H1 (cell line): Measurements from ENCODE around the gene NUP188.

Experiments
- ASH2L ChIP-seq: fragments of 200-600, 300-600 bp; sonication (generic); IDR thresholded peaks from one replicate; pipeline ENCODE4 v1.7.1; 2017; ENCODE audit warnings: low read length
- EP300 ChIP-seq, 2 experiments: IDR thresholded peaks; 1 replicate in 1 of 2; 2 replicates in 1 of 2; pipeline ENCODE4 v1.6.1; 2011 to 2012; ENCODE audit warnings: low read depth in 2 of 2, low read length in 2 of 2, mild to moderate bottlenecking in 2 of 2, borderline replicate concordance in 1 of 2, inconsistent platforms in 1 of 2, moderate library complexity in 1 of 2
- EZH2 ChIP-seq: fragments of 200-600 bp; sonication (generic); IDR thresholded peaks from 2 replicates; pipeline ENCODE4 v1.7.1; 2012; ENCODE audit warnings: low read depth, mild to moderate bottlenecking, moderate library complexity, low read length, inconsistent platforms; ENCODE audit not compliant: severe bottlenecking
- GABPA ChIP-seq: IDR thresholded peaks from 2 replicates; pipeline ENCODE4 v1.6.1; 2011; ENCODE audit warnings: mild to moderate bottlenecking, low read length, moderate library complexity, borderline replicate concordance; ENCODE audit not compliant: insufficient read depth
- JUND ChIP-seq: IDR thresholded peaks from 2 replicates; pipeline ENCODE4 v1.6.1; 2011; ENCODE audit warnings: mild to moderate bottlenecking, improper control_type of control experiment, low read length
- PHF8 ChIP-seq: fragments of 200-600 bp; sonication (generic); conservative IDR thresholded peaks from 2 replicates; pipeline ENCODE4 v1.7.1; 2012; ENCODE audit warnings: low read depth, mild to moderate bottlenecking, inconsistent platforms, low read length, moderate library complexity
- RXRA ChIP-seq: IDR thresholded peaks from 2 replicates; pipeline ENCODE4 v1.6.1; 2011; ENCODE audit warnings: low read depth, mild to moderate bottlenecking, low read length, moderate library complexity; ENCODE audit not compliant: insufficient read depth
- SUZ12 ChIP-seq: fragments of 200-600 bp; sonication (generic); IDR thresholded peaks from 2 replicates; pipeline ENCODE4 v1.6.1; 2012; ENCODE audit warnings: mild to moderate bottlenecking, inconsistent platforms, low read length, moderate library complexity, mixed read lengths
- TF ChIP-seq, protein P1 (sequence below), 3 experiments: IDR thresholded peaks; 1 replicate in 2 of 3; 2 replicates in 1 of 3; pipeline versions ENCODE4 v1.5.1 to v1.6.1; 2011; ENCODE audit warnings: low read length in 3 of 3, mild to moderate bottlenecking in 3 of 3, inconsistent platforms in 2 of 3, low read depth in 1 of 3, moderate library complexity in 1 of 3; ENCODE audit not compliant: insufficient read depth in 1 of 3; ENCODE audit errors: control extremely low read depth in 1 of 3

DNA sequence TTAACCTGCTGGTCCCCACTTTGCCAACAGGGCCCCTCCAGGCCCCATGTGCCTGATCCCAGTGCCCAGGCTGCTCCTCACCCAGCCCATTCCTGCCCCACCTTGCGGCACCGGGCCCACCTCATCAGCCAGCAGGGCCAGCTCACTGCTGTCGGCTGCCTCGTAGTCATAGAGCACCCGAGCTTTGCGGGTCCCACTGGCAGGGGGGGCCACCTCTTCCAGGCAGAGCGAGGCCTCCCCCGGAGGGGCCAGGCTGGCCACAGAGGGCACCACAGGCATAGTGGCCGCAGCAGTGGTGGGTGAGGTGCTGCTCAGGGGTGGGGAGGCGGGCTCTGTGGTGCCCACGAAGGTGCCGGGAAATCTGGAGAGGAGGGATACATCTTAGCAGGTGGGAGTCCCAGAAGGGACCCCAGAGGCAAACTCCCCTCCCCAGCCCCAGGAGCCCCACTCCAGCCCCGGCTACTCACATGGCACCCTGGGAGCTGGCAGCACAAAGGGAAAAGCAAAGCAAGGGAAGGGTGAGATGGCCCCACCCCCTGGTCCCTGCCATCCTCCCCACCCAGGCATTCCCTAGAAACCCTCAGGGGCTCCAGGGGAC, 61.6 kb downstream of the NUP188 start:
- TF ChIP-seq JUND (no peak), EP300 (IDR thresholded peaks at IDR 0.05; ENCODE audit: borderline replicate concordance in 1 of 2, low read depth in 2 of 2, low read length in 2 of 2) (no peak), EZH2 (no peak), SUZ12 (no peak), ASH2L (no peak), GABPA (no peak), RXRA (no peak), PHF8 (no peak)
- TF ChIP-seq, protein P1, sequence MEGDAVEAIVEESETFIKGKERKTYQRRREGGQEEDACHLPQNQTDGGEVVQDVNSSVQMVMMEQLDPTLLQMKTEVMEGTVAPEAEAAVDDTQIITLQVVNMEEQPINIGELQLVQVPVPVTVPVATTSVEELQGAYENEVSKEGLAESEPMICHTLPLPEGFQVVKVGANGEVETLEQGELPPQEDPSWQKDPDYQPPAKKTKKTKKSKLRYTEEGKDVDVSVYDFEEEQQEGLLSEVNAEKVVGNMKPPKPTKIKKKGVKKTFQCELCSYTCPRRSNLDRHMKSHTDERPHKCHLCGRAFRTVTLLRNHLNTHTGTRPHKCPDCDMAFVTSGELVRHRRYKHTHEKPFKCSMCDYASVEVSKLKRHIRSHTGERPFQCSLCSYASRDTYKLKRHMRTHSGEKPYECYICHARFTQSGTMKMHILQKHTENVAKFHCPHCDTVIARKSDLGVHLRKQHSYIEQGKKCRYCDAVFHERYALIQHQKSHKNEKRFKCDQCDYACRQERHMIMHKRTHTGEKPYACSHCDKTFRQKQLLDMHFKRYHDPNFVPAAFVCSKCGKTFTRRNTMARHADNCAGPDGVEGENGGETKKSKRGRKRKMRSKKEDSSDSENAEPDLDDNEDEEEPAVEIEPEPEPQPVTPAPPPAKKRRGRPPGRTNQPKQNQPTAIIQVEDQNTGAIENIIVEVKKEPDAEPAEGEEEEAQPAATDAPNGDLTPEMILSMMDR (IDR thresholded peaks at IDR 0.05; ENCODE audit: control extremely low read depth in 1 of 3, insufficient read depth in 1 of 3, low read depth in 1 of 3, low read length in 3 of 3), result no peak
